Measurements from ENCODE around the gene USP24.
A peak's percentile ranks its signal among the peaks of the same experiment; 100 is the strongest.

The USP24 gene, protein sequence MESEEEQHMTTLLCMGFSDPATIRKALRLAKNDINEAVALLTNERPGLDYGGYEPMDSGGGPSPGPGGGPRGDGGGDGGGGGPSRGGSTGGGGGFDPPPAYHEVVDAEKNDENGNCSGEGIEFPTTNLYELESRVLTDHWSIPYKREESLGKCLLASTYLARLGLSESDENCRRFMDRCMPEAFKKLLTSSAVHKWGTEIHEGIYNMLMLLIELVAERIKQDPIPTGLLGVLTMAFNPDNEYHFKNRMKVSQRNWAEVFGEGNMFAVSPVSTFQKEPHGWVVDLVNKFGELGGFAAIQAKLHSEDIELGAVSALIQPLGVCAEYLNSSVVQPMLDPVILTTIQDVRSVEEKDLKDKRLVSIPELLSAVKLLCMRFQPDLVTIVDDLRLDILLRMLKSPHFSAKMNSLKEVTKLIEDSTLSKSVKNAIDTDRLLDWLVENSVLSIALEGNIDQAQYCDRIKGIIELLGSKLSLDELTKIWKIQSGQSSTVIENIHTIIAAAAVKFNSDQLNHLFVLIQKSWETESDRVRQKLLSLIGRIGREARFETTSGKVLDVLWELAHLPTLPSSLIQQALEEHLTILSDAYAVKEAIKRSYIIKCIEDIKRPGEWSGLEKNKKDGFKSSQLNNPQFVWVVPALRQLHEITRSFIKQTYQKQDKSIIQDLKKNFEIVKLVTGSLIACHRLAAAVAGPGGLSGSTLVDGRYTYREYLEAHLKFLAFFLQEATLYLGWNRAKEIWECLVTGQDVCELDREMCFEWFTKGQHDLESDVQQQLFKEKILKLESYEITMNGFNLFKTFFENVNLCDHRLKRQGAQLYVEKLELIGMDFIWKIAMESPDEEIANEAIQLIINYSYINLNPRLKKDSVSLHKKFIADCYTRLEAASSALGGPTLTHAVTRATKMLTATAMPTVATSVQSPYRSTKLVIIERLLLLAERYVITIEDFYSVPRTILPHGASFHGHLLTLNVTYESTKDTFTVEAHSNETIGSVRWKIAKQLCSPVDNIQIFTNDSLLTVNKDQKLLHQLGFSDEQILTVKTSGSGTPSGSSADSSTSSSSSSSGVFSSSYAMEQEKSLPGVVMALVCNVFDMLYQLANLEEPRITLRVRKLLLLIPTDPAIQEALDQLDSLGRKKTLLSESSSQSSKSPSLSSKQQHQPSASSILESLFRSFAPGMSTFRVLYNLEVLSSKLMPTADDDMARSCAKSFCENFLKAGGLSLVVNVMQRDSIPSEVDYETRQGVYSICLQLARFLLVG (N-terminal part only)

GRCh38 chr1:55215194-55216021 is at the start of gene USP24:
USP24 (minus strand) TSS chr1:55215364; CDS start chr1:55215113, 251 bp downstream.
- peak; percentile 48 to 57 for DNase-seq (ENCODE audit: low read depth in 2 of 2)

- no peak for DNase-seq (ENCODE audit: low read depth in 2 of 2)
Measured at GRCh38 chr1:55262822-55263221, 47.7 kb upstream of the USP24 start.

- no peak for DNase-seq (ENCODE audit: low read depth in 2 of 2)
Measured at GRCh38 chr1:55259911-55260609, 44.9 kb upstream of the USP24 start.

- peak; percentile 10 to 39 for DNase-seq (ENCODE audit: low read depth in 2 of 2)
Measured at GRCh38 chr1:55257958-55258357, 42.8 kb upstream of the USP24 start.

- DNase-seq (ENCODE audit: low read depth in 2 of 2), result no peak
Measured at GRCh38 chr1:55255901-55256300, 40.7 kb upstream of the USP24 start.

GRCh38 chr1:55252942-55253589 is 37.9 kb upstream of the USP24 start:
- DNase-seq (ENCODE audit: low read depth in 2 of 2), result no peak

DNA sequence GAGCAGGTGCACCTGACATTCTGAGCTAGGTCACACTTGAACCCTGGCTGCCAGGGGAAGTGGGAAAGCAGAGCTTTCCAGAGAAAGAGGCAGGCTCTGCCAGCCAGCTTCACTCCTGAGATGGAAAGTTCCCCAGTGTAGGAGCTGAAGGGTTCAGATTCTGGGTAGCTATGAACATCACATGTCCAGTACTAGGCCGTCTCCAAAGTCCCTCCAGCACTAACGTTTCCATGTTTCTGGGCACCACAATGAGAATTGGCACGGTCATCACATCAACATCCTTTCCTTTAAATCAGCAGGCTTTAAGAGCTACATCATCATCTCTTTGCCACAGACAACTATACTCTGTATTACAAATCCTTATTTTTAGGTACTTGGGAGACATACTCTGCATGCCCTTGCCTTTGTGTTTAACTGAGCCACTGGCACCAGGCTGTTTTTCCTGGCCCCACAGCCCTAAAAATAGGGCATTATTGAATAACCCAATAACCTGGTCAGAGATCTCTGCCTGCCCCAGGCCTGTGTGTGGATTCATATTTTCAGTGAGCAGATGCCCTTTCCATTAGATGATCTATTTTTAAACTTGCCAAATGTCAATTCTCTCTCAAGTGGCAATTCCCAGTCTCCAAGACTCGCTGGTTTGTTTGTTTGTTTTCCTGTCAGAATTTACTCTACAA is 35.4 kb upstream of the USP24 start:
- DNase-seq (ENCODE audit: low read depth in 2 of 2), result no peak

- no peak for DNase-seq (ENCODE audit: low read depth in 2 of 2)
Measured at GRCh38 chr1:55249646-55250398, 34.7 kb upstream of the USP24 start.

- no peak for DNase-seq (ENCODE audit: low read depth in 2 of 2)
Measured at GRCh38 chr1:55246896-55247295, 31.7 kb upstream of the USP24 start.

- DNase-seq (ENCODE audit: low read depth in 2 of 2), result no peak
Measured at GRCh38 chr1:55246331-55246730, 31.2 kb upstream of the USP24 start.

- no peak for DNase-seq (ENCODE audit: low read depth in 2 of 2)
Measured at GRCh38 chr1:55245781-55246180, 30.6 kb upstream of the USP24 start.

- DNase-seq (ENCODE audit: low read depth in 2 of 2), result no peak
Measured at GRCh38 chr1:55244476-55245099, 29.4 kb upstream of the USP24 start.

DNA sequence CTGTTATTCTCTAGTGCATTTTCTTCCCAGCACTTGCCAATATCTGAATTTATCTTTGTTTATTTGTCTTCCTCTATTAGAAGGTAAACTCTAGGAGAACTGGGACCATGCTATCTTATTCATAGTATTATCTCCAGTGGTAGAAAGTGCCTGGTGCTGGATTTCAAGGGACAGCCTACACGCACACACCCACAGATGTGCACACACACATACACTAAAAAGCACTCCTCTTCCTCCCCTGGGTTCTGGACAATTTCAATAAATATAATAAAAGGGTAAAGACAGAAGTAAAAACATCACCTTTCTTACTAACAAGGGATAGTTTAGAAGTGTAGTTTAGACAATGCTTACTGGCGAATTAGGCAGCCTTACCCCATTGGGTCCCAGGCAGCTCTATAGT is 28.5 kb upstream of the USP24 start:
- no peak for DNase-seq (ENCODE audit: low read depth in 2 of 2)

DNA sequence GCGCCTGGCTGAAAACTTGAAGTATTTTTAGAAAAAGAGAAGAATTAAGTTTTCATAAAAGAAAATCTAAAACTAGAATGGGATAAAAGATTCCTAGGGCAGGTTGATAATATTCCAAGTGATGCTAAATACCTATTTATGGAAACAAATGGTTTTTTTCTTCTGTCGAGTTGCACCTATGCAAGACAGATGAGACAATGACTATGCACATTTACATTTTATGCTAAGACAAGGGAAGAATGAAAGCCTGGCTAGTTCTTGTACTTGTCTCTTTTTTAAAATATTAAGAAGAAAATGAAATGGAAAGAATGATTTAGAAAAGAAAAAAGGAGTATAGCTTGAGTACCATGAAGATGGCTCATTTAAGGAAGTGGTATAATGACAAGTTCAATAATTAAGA is 24.4 kb upstream of the USP24 start:
- DNase-seq (ENCODE audit: low read depth in 2 of 2), result no peak

- no peak for DNase-seq (ENCODE audit: low read depth in 2 of 2)
Measured at GRCh38 chr1:55235722-55236121, 20.6 kb upstream of the USP24 start.

DNA sequence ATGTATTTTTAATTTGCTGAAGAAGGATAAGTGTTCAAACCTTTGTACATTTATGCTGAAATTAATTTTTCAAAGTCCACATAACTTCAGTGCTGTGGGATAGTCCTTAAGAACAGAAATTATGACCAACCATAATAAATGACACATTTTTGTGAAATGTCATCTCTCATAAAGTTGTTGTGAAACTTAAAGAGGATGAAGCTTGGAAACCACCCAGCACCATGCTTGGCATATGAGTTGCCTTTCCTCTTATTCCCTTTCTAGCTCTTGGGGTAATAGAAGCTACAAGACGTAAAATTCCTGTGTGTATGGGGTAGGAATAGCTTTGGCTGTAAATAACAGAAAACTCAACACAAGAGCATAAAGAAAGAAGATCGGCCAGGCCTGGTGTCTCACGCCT is 18.9 kb upstream of the USP24 start:
- no peak for DNase-seq (ENCODE audit: low read depth in 2 of 2)

GRCh38 chr1:55233145-55233777 is 18.1 kb upstream of the USP24 start:
- DNase-seq (ENCODE audit: low read depth in 2 of 2), result no peak
